B cell (primary cell): ENCODE results near the gene ARRDC3. TPM values are rescaled to one million over a fixed set of nuclear protein-coding genes. Genes with fewer than 3 reads are reported as not detected.
A peak's percentile ranks its signal among the peaks of the same experiment; 100 is the strongest.
"Not testable (repeated sequence)": the region's sequence is repeated elsewhere in the genome, so short reads cannot be mapped to it uniquely, and the experiment has no call there.

ENCODE experiments used
- ATAC-seq: fragments of 200-7000 bp; cut with Tn5 transposase; one replicate; pipeline ENCODE4 v1.10.0; 2021; ENCODE audit warnings: low read depth, mild to moderate bottlenecking, moderate number of reproducible peaks, moderate library complexity
- CTCF ChIA-PET: fragments of 350-600 bp; sonication (Branson Sonifier 250); formaldehyde crosslinking; loops from one replicate; lab custom pipeline; 2021; ENCODE audit warnings: antibody characterized with exemption, inconsistent platforms; lab: Charles Lee
- POLR2A ChIA-PET: fragments of 350-600 bp; sonication (Branson Sonifier 250); formaldehyde crosslinking; loops from one replicate; lab custom pipeline; 2021; ENCODE audit warnings: antibody characterized with exemption; lab: Charles Lee
- DNase-seq: peaks from one replicate; pipeline ENCODE4 v3.0.0; 2013
- H2AFZ ChIP-seq: 2 replicates; pipeline ENCODE4 v1.6.1; 2012; ENCODE audit warnings: mild to moderate bottlenecking, low read depth, low read length; ENCODE audit not compliant: insufficient read depth, poor library complexity, severe bottlenecking
- H3K27ac ChIP-seq, 2 donors: 1 replicate in 1 of 2; 2 replicates in 1 of 2; pipeline ENCODE4 v1.5.1; 2012 to 2013; ENCODE audit warnings: low read length in 2 of 2, mild to moderate bottlenecking in 2 of 2, moderate library complexity in 1 of 2
- H3K27me3 ChIP-seq, 4 experiments: fragments of 200-600 bp in 1 of 4; sonication (generic) in 1 of 4; replicated peaks in 1 of 4; 1 replicate in 2 of 4; 2 replicates in 2 of 4; pipeline versions ENCODE4 v1.6.1 to v1.7.0; 2013 to 2016; ENCODE audit warnings: low read length in 3 of 4, mild to moderate bottlenecking in 2 of 4, mixed read lengths in 1 of 4, moderate library complexity in 1 of 4; ENCODE audit not compliant: insufficient read depth in 4 of 4, control insufficient read depth in 3 of 4; ENCODE audit errors: control extremely low read depth in 1 of 4
- H3K36me3 ChIP-seq, 2 experiments: replicated peaks in 1 of 2; 1 replicate in 1 of 2; 2 replicates in 1 of 2; pipeline versions ENCODE4 v1.6.1 to v1.7.1; 2013; ENCODE audit warnings: low read length in 1 of 2; ENCODE audit not compliant: insufficient read depth in 2 of 2, control insufficient read depth in 1 of 2; ENCODE audit errors: control extremely low read depth in 1 of 2, extremely low read depth in 1 of 2
- H3K4me1 ChIP-seq, 2 donors: fragments of 200-600 bp in 1 of 2; sonication (generic) in 1 of 2; 1 replicate in 1 of 2; 2 replicates in 1 of 2; pipeline versions ENCODE4 v1.5.1 to v1.6.1; 2013 to 2017; ENCODE audit warnings: low read length in 2 of 2; ENCODE audit not compliant: control insufficient read depth in 2 of 2, insufficient read depth in 2 of 2
- H3K4me2 ChIP-seq: replicated peaks from 2 replicates; pipeline ENCODE3; 2012; ENCODE audit warnings: mild to moderate bottlenecking, low read depth, low read length; ENCODE audit not compliant: poor library complexity, severe bottlenecking
- H3K4me3 ChIP-seq, 5 experiments: fragments of 200-600 bp in 1 of 5; sonication (generic) in 1 of 5; 1 replicate in 3 of 5; 2 replicates in 2 of 5; pipeline versions ENCODE4 v1.5.1 to v1.7.0; 2011 to 2016; ENCODE audit warnings: low read length in 4 of 5, mild to moderate bottlenecking in 4 of 5, low read depth in 2 of 5, control low read depth in 1 of 5, moderate library complexity in 1 of 5; ENCODE audit not compliant: insufficient read depth in 1 of 5; ENCODE audit errors: control extremely low read depth in 1 of 5, extremely low read depth in 1 of 5
- H3K79me2 ChIP-seq: fragments of 200-600 bp; sonication (generic); one replicate; pipeline ENCODE4 v1.6.0; 2016; ENCODE audit warnings: low read length; ENCODE audit not compliant: control insufficient read depth, insufficient read depth
- H3K9ac ChIP-seq: fragments of 200-600 bp; sonication (generic); 2 replicates; pipeline ENCODE4 v1.6.1; 2017; ENCODE audit warnings: mild to moderate bottlenecking, low read length, moderate library complexity
- H3K9me3 ChIP-seq, 3 donors: one replicate each; pipeline versions ENCODE4 v1.6.1 to v1.7.1; 2013; ENCODE audit warnings: low read length in 2 of 3; ENCODE audit not compliant: control insufficient read depth in 2 of 3, insufficient read depth in 1 of 3; ENCODE audit errors: control extremely low read depth in 1 of 3
- H4K20me1 ChIP-seq: 2 replicates; pipeline ENCODE4 v1.6.0; 2012; ENCODE audit warnings: mild to moderate bottlenecking, low read length; ENCODE audit not compliant: insufficient read depth, control insufficient read depth, poor library complexity, severe bottlenecking
- H3K27ac Mint-ChIP-seq: one replicate; pipeline ENCODE4 v1.8.0; 2021; ENCODE audit warnings: mixed read lengths
- H3K27me3 Mint-ChIP-seq: one replicate; pipeline ENCODE4 v1.8.0; 2021; ENCODE audit warnings: mixed read lengths
- H3K4me1 Mint-ChIP-seq: one replicate; pipeline ENCODE4 v1.8.0; 2021; ENCODE audit warnings: mixed read lengths
- H3K4me3 Mint-ChIP-seq: one replicate; pipeline ENCODE4 v1.8.0; 2021; ENCODE audit warnings: mixed read lengths
- H3K9me3 Mint-ChIP-seq: one replicate; pipeline ENCODE4 v1.8.0; 2022; ENCODE audit warnings: mixed read lengths; ENCODE audit not compliant: insufficient read depth
- CTCF ChIP-seq: fragments of 200-600 bp; IDR thresholded peaks from one replicate; pipeline ENCODE4 v1.8.0; 2022; ENCODE audit warnings: antibody characterized with exemption, mild to moderate bottlenecking
- EZH2 ChIP-seq: IDR thresholded peaks from 2 replicates; pipeline ENCODE4 v1.6.1; 2012; ENCODE audit warnings: borderline replicate concordance, low read depth, mild to moderate bottlenecking, moderate library complexity, low read length; ENCODE audit not compliant: insufficient read depth, poor library complexity, severe bottlenecking
- WGBS: methylation state at CpG from one replicate; pipeline ENCODE4 v1.1.5; 2013; ENCODE audit warnings: missing lambda C conversion rate; ENCODE audit not compliant: insufficient coverage; 5-methylcytosine and 5-hydroxymethylcytosine counted together
- intact Hi-C: fragments of 100-400 bp; cut with micrococcal nuclease; formaldehyde crosslinking; loops from one replicate; pipeline ENCODE4 v1.10.0; 2022
- polyA plus RNA-seq: library from polyadenylated mRNA; depleted of rRNA; stranded (reverse); fragments of >200 nt; gene quantifications from 2 replicates; pipeline ENCODE4 v1.2.3, GENCODE V29; 2012
- total RNA-seq, 2 donors: library from RNA; stranded (reverse); fragments of 120-200 nt in 1 of 2; gene quantifications; 1 replicate in 1 of 2; 2 replicates in 1 of 2; pipeline versions ENCODE4 v1.2.3 to v1.2.4, GENCODE V29; 2013 to 2022

The ARRDC3 gene
- total and polyA plus RNA-seq, 2 donors (not counting 1 experiment from before 2014, with no cell fraction given), result 52.9 to 84.9 TPM

- Histone ChIP-seq H3K27me3 (no peaks in the 10 kb centered on the region), H3K4me1 (peaks cover 35 to 36% of the 10 kb centered on the region in 2 donors), H2AFZ (no peak overlapping the region), H3K4me2 (no peak overlapping the region), H3K36me3 (no peaks in the 10 kb centered on the region), H3K4me3 (no peak overlapping the region), H3K27ac (no peak overlapping the region), H4K20me1 (no peaks in the 10 kb centered on the region), H3K9me3 (peaks cover 0 to 3% (median 0%) of the 10 kb centered on the region in 3 donors), H3K9ac (no peak overlapping the region), H3K79me2 (no peaks in the 10 kb centered on the region)
- WGBS, result no CpG with 5 or more reads among the region's 2 CpGs
- CTCF ChIA-PET, result interaction anchor here (1.0 to 1.5 kb wide), 2 partner anchors 13 to 27 kb away, joined by 3 to 4 read pairs; no protein-coding TSS in a partner anchor
- POLR2A ChIA-PET, result no interaction called here
- DNase-seq (no peak), ATAC-seq (no peak)
- intact Hi-C loops, result no loop called here
- Mint-ChIP-seq H3K27me3 (no peaks in the 10 kb centered on the region), H3K4me1 (peaks cover 42% of the 10 kb centered on the region), H3K4me3 (no peak overlapping the region), H3K9me3 (peaks cover 3% of the 10 kb centered on the region), H3K27ac (no peak overlapping the region)
- TF ChIP-seq CTCF, result no peak
- no peak for TF ChIP-seq EZH2
These were observed 25.3 kb downstream of the ARRDC3 start for GRCh38 chr5:91357806-91358205.

GRCh38 chr5:91357012-91357634 is 26.0 kb downstream of the ARRDC3 start:
- 100% methylated on average over 3 of the region's 8 CpGs for WGBS
- Histone ChIP-seq H3K4me1 (peaks cover 35 to 36% of the 10 kb centered on the region in 2 donors), H2AFZ (no peak overlapping the region), H3K9me3 (peaks cover 0 to 3% (median 0%) of the 10 kb centered on the region in 3 donors), H3K9ac (no peak overlapping the region), H4K20me1 (no peaks in the 10 kb centered on the region), H3K79me2 (no peaks in the 10 kb centered on the region), H3K36me3 (no peaks in the 10 kb centered on the region), H3K4me3 (no peak overlapping the region), H3K27me3 (no peaks in the 10 kb centered on the region), H3K4me2 (no peak overlapping the region), H3K27ac (no peak overlapping the region)
- no peak for TF ChIP-seq CTCF
- TF ChIP-seq EZH2, result no peak
- intact Hi-C loops, result no loop called here
- peaks cover 39% of the 10 kb centered on the region for H3K4me1 Mint-ChIP-seq
- DNase-seq (no peak), ATAC-seq (no peak)
- ChIA-PET POLR2A (no interaction called here), CTCF (interaction anchor here (1.0 to 1.5 kb wide), 2 partner anchors 14 to 27 kb away, joined by 3 to 4 read pairs; no protein-coding TSS in a partner anchor)
- H3K4me3 Mint-ChIP-seq, result no peak overlapping the region
- peak overlapping the region; percentile 32 for H3K27ac Mint-ChIP-seq
- H3K9me3 Mint-ChIP-seq, result peaks cover 3% of the 10 kb centered on the region
- H3K27me3 Mint-ChIP-seq, result no peaks in the 10 kb centered on the region

- H3K79me2 ChIP-seq, H3K9me3 ChIP-seq, H3K27me3 Mint-ChIP-seq, H3K36me3 ChIP-seq, CTCF ChIA-PET, H4K20me1 ChIP-seq, H3K9me3 Mint-ChIP-seq, H3K27me3 ChIP-seq, H3K4me3 ChIP-seq: not testable (repeated sequence)
- Histone ChIP-seq H2AFZ (peak overlapping the region; percentile 23), H3K27ac (peak overlapping the region in 1 of 2 donors; percentile 60), H3K4me1 (peaks cover 18% of the 10 kb centered on the region in 2 donors), H3K4me2 (peak overlapping the region; percentile 51), H3K9ac (peak overlapping the region; percentile 28)
- peak overlapping the region; percentile 72 for H3K27ac Mint-ChIP-seq
- intact Hi-C loops, result loop anchor here (1.0 kb wide), 1 partner anchor 75 kb away; no protein-coding TSS in a partner anchor
- WGBS, result no CpG with 5 or more reads among the region's 4 CpGs
- ATAC-seq, result peak; percentile 75
- DNase-seq, result peak; percentile 66
- H3K4me3 Mint-ChIP-seq, result peak overlapping the region; percentile 26
- peaks cover 23% of the 10 kb centered on the region for H3K4me1 Mint-ChIP-seq
- POLR2A ChIA-PET, result interaction anchor here (1.3 to 1.5 kb wide), 2 partner anchors 25 to 28 kb away, joined by 5 to 7 read pairs; partner anchors contain the start of gene ARRDC3
These were observed 28.2 kb downstream of the ARRDC3 start for GRCh38 chr5:91354867-91355266.
